ENCODE measurements around the gene C16orf92. TPM values are rescaled to one million over a fixed set of nuclear protein-coding genes. Genes with fewer than 3 reads are reported as not detected.

Gene C16orf92
- total RNA-seq, 2 experiments from 2014 or later = not detected

GRCh38 chr16:30002614-30003346 is 20.2 kb upstream of the C16orf92 start:
- Mint-ChIP-seq H3K4me1 (ENCODE audit: low read depth) (peaks cover 12% of the 10 kb centered on the region), H3K36me3 (ENCODE audit: low read depth) (peaks cover 41% of the 10 kb centered on the region), H3K4me3 (no peak overlapping the region), H3K27me3 (no peaks in the 10 kb centered on the region), H3K27ac (no peak overlapping the region), H3K9me3 (no peaks in the 10 kb centered on the region)
- ATAC-seq (ENCODE audit: poor library complexity) = no peak
- CTCF ChIA-PET = no interaction called here
- Histone ChIP-seq H3K36me3 (ENCODE audit: insufficient read depth, low read length) (peaks cover 34% of the 10 kb centered on the region), H3K4me3 (ENCODE audit: low read length) (no peak overlapping the region), H3K9me3 (ENCODE audit: control insufficient read depth in 1 of 2, insufficient read depth in 1 of 2, low read length in 2 of 2) (no peaks in the 10 kb centered on the region), H3K27ac (ENCODE audit: low read depth in 1 of 2, low read length in 2 of 2) (no peak overlapping the region), H3K27me3 (ENCODE audit: control insufficient read depth in 1 of 2, insufficient read depth in 2 of 2, low read length in 2 of 2) (peaks cover 0 to 2% of the 10 kb centered on the region in 2 experiments), H3K4me1 (ENCODE audit: insufficient read depth, low read length) (peaks cover 12% of the 10 kb centered on the region)
- DNase-seq = no peak
- intact Hi-C loops (cut with DNase I, micrococcal nuclease) = no loop called here
- POLR2A ChIA-PET = no interaction called here
- TF ChIP-seq CTCF (IDR thresholded peaks at IDR 0.05) = no peak

GRCh38 chr16:30003670-30004423 is 19.2 kb upstream of the C16orf92 start:
- H3K27me3 Mint-ChIP-seq = peaks cover 4% of the 10 kb centered on the region
- ATAC-seq (ENCODE audit: poor library complexity) = no peak
- CTCF ChIA-PET = interaction anchor here (0.6 kb wide), 1 partner anchor 404 kb away, joined by 3 read pairs; no protein-coding TSS in a partner anchor

GRCh38 chr16:30004424-30004776 is 18.6 kb upstream of the C16orf92 start:
- H3K36me3 Mint-ChIP-seq (ENCODE audit: low read depth) = peaks cover 27% of the 10 kb centered on the region
- H3K9me3 Mint-ChIP-seq = no peaks in the 10 kb centered on the region
- H3K4me3 Mint-ChIP-seq = no peak overlapping the region
- no peak for TF ChIP-seq CTCF (IDR thresholded peaks at IDR 0.05)
- H3K27ac Mint-ChIP-seq = no peak overlapping the region
- H3K9me3 ChIP-seq (ENCODE audit: control insufficient read depth in 1 of 2, insufficient read depth in 1 of 2, low read length in 2 of 2) = peaks cover 0 to 2% of the 10 kb centered on the region in 2 experiments
- no peak for DNase-seq
- intact Hi-C loops (cut with DNase I, micrococcal nuclease) = no loop called here
- POLR2A ChIA-PET = interaction anchor here (0.6 to 1.6 kb wide), 3 partner anchors 8 to 188 kb away, joined by 3 to 5 read pairs (median 4); partner anchors contain the start of genes INO80E, KCTD13 and PAGR1
- ATAC-seq (ENCODE audit: poor library complexity) = no peak
- peaks cover 12% of the 10 kb centered on the region for H3K4me1 Mint-ChIP-seq (ENCODE audit: low read depth)
- H3K4me1 ChIP-seq (ENCODE audit: insufficient read depth, low read length) = peaks cover 11% of the 10 kb centered on the region
- CTCF ChIA-PET = interaction anchor here (0.6 kb wide), 1 partner anchor 405 kb away, joined by 3 read pairs; no protein-coding TSS in a partner anchor
- peaks cover 9% of the 10 kb centered on the region for H3K27me3 Mint-ChIP-seq
- H3K27me3 ChIP-seq (ENCODE audit: control insufficient read depth in 1 of 2, insufficient read depth in 2 of 2, low read length in 2 of 2) = peaks cover 0 to 2% of the 10 kb centered on the region in 2 experiments
- peaks cover 31% of the 10 kb centered on the region for H3K36me3 ChIP-seq (ENCODE audit: insufficient read depth, low read length)
- H3K27ac ChIP-seq (ENCODE audit: low read depth in 1 of 2, low read length in 2 of 2) = no peak overlapping the region
- H3K4me3 ChIP-seq (ENCODE audit: low read length) = no peak overlapping the region

More at GRCh38 chr16:30003670-30004423, 19.2 kb upstream of the C16orf92 start:
- H3K9me3 Mint-ChIP-seq = no peaks in the 10 kb centered on the region
- H3K36me3 Mint-ChIP-seq (ENCODE audit: low read depth) = peaks cover 32% of the 10 kb centered on the region
- Histone ChIP-seq H3K4me3 (ENCODE audit: low read length) (no peak overlapping the region), H3K27me3 (ENCODE audit: control insufficient read depth in 1 of 2, insufficient read depth in 2 of 2, low read length in 2 of 2) (peaks cover 0 to 2% of the 10 kb centered on the region in 2 experiments), H3K36me3 (ENCODE audit: insufficient read depth, low read length) (peaks cover 32% of the 10 kb centered on the region), H3K9me3 (ENCODE audit: control insufficient read depth in 1 of 2, insufficient read depth in 1 of 2, low read length in 2 of 2) (no peaks in the 10 kb centered on the region), H3K27ac (ENCODE audit: low read depth in 1 of 2, low read length in 2 of 2) (no peak overlapping the region), H3K4me1 (ENCODE audit: insufficient read depth, low read length) (peaks cover 11% of the 10 kb centered on the region)
- no peak for TF ChIP-seq CTCF (IDR thresholded peaks at IDR 0.05)
- POLR2A ChIA-PET = interaction anchor here (0.6 to 0.9 kb wide), 2 partner anchors 8 to 188 kb away, joined by 3 to 4 read pairs; partner anchors contain the start of genes INO80E and PAGR1
- peaks cover 12% of the 10 kb centered on the region for H3K4me1 Mint-ChIP-seq (ENCODE audit: low read depth)
- no peak overlapping the region for H3K4me3 Mint-ChIP-seq
- intact Hi-C loops (cut with DNase I, micrococcal nuclease) = no loop called here
- DNase-seq = no peak
- peak overlapping the region; percentile 27 for H3K27ac Mint-ChIP-seq
